Endodermal cell (in vitro differentiated cells): ENCODE results near the gene PDE4D. TPM values are rescaled to one million over a fixed set of nuclear protein-coding genes. Genes with fewer than 3 reads are reported as not detected.

Source experiments
- DNase-seq: peaks from one replicate; pipeline ENCODE4 v3.0.0-alpha.2; 2017
- H3K27ac ChIP-seq: 2 replicates; pipeline ENCODE4 v1.5.1; 2013; ENCODE audit warnings: mild to moderate bottlenecking, low read depth, low read length, moderate library complexity
- H3K27me3 ChIP-seq: 2 replicates; pipeline ENCODE4 v1.6.1; 2013; ENCODE audit warnings: mild to moderate bottlenecking, low read length, moderate library complexity; ENCODE audit not compliant: insufficient read depth, control insufficient read depth, poor library complexity, severe bottlenecking
- H3K36me3 ChIP-seq: 2 replicates; pipeline ENCODE4 v1.7.0; 2013; ENCODE audit warnings: mild to moderate bottlenecking, low read length, moderate library complexity; ENCODE audit not compliant: control insufficient read depth, insufficient read depth
- H3K4me1 ChIP-seq: one replicate; pipeline ENCODE4 v1.7.0; 2013; ENCODE audit warnings: low read length; ENCODE audit not compliant: control insufficient read depth, insufficient read depth
- H3K4me3 ChIP-seq: 2 replicates; pipeline ENCODE4 v1.5.1; 2013; ENCODE audit warnings: mild to moderate bottlenecking, low read length, moderate library complexity
- H3K9ac ChIP-seq: 2 replicates; pipeline ENCODE4 v1.6.1; 2013; ENCODE audit warnings: mild to moderate bottlenecking, low read length, moderate library complexity; ENCODE audit not compliant: poor library complexity, severe bottlenecking; ENCODE audit errors: extremely low read depth
- H3K9me3 ChIP-seq: 2 replicates; pipeline ENCODE4 v1.6.1; 2013; ENCODE audit warnings: mild to moderate bottlenecking, low read length, moderate library complexity; ENCODE audit not compliant: control insufficient read depth
- H3K27ac Mint-ChIP-seq: 2 replicates; pipeline ENCODE4 v1.8.0; 2020; ENCODE audit warnings: mixed read lengths
- H3K27me3 Mint-ChIP-seq: 2 replicates; pipeline ENCODE4 v1.8.0; 2021; ENCODE audit warnings: mild to moderate bottlenecking, mixed read lengths; ENCODE audit not compliant: insufficient read depth
- H3K36me3 Mint-ChIP-seq: 2 replicates; pipeline ENCODE4 v1.8.0; 2020; ENCODE audit warnings: low read depth, mixed read lengths
- H3K4me1 Mint-ChIP-seq: 2 replicates; pipeline ENCODE4 v1.8.0; 2020; ENCODE audit warnings: mixed read lengths
- H3K4me3 Mint-ChIP-seq: 2 replicates; pipeline ENCODE4 v1.8.0; 2020; ENCODE audit warnings: mild to moderate bottlenecking, moderate library complexity, mixed read lengths
- H3K9me3 Mint-ChIP-seq: 2 replicates; pipeline ENCODE4 v1.8.0; 2020; ENCODE audit warnings: mild to moderate bottlenecking, mixed read lengths
- WGBS, 2 experiments: methylation state at CpG; one replicate each; pipeline versions ENCODE4 v1.1.5 to v1.1.7; 2013; ENCODE audit warnings: missing lambda C conversion rate in 2 of 2, mixed read lengths in 1 of 2; ENCODE audit not compliant: insufficient coverage in 1 of 2, insufficient read length in 1 of 2; 5-methylcytosine and 5-hydroxymethylcytosine counted together
- total RNA-seq, 2 donors: library from RNA; stranded (reverse); fragmentation: NEBNext Ultra II Directional in 1 of 2; extraction: Animal tissue kit (Norgen Biotek cat#: 25700) in 1 of 2; gene quantifications; 2 replicates in 1 of 2; 3 replicates in 1 of 2; pipeline ENCODE4 v1.2.1, GENCODE V29; 2021
- TF ChIP-seq, protein P1 (sequence below): fragments of 200-600 bp; sonication (generic); conservative IDR thresholded peaks from 2 replicates; pipeline ENCODE4 v1.5.0; 2021; ENCODE audit warnings: antibody characterized with exemption, mild to moderate bottlenecking

PDE4D gene
- total RNA-seq, 2 donors from 2014 or later = 9.2 to 11.4 TPM

DNA sequence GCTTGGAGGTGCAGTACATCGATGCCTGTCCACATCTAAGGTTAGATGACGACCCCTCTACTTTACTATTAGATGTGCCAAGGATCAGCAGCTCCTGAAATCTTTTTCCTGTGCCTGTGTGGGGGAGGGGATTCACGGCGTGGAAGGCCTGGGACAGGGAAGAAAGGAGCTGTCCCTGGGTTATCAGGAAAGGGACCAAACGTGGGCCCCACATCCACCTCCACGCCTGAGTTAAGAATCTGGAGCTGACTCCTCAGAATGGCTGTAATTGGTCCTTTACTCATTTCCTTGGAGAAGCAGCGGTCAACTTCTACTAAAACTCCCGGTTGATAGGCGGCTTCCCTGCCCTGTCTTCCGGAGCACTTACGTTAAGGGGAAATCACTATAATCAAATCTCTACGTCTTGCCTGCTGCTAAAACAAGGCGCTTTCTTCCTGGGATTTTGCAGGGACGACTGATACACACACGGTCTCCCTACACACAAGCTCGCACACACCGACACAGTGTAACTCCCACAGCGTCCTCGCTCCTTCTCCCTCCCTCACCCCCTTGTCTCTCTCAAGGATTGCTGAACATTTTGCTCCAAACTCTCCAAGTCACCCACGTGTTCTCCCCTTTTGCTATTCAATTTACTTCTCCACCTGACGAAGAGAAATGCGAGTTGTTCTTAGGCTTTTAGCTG lies 1.4 kb downstream of the PDE4D start:
- peak overlapping the region; percentile 59 for H3K4me3 ChIP-seq
- TF ChIP-seq, protein P1, sequence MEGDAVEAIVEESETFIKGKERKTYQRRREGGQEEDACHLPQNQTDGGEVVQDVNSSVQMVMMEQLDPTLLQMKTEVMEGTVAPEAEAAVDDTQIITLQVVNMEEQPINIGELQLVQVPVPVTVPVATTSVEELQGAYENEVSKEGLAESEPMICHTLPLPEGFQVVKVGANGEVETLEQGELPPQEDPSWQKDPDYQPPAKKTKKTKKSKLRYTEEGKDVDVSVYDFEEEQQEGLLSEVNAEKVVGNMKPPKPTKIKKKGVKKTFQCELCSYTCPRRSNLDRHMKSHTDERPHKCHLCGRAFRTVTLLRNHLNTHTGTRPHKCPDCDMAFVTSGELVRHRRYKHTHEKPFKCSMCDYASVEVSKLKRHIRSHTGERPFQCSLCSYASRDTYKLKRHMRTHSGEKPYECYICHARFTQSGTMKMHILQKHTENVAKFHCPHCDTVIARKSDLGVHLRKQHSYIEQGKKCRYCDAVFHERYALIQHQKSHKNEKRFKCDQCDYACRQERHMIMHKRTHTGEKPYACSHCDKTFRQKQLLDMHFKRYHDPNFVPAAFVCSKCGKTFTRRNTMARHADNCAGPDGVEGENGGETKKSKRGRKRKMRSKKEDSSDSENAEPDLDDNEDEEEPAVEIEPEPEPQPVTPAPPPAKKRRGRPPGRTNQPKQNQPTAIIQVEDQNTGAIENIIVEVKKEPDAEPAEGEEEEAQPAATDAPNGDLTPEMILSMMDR = no peak
- H3K27me3 ChIP-seq = peaks cover 64% of the 10 kb centered on the region
- peaks cover 3% of the 10 kb centered on the region for H3K4me1 ChIP-seq
- no peaks in the 10 kb centered on the region for H3K9me3 ChIP-seq
- H3K36me3 ChIP-seq = no peaks in the 10 kb centered on the region
- Mint-ChIP-seq H3K4me3 (peak overlapping the region; percentile 56), H3K27ac (no peak overlapping the region), H3K36me3 (no peaks in the 10 kb centered on the region), H3K4me1 (peaks cover 11% of the 10 kb centered on the region), H3K9me3 (no peaks in the 10 kb centered on the region), H3K27me3 (peaks cover 72% of the 10 kb centered on the region)
- 13% methylated on average over 18 to 22 of the region's 22 CpGs for WGBS, 2 experiments
- no peak overlapping the region for H3K9ac ChIP-seq
- DNase-seq = peak; percentile 50
- no peak overlapping the region for H3K27ac ChIP-seq

DNA sequence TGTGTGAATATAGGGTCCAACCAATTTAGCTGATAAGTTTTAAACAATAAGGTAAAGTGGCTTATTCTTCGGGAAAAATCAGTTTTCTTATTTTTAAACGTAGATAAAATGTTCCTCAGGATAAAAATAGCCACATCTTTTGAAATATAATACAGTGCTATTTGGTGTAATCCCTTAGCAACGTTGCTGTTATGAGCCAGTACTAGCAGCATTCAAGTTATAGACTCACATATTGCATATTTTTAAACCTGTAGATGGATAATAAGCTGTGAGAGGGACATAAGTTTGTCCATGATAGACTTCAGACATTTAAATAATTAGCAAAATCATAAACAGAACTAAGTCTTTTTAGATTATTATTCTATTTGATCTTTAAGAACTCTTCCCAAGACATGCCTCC lies 6.3 kb downstream of the PDE4D start:
- TF ChIP-seq, protein P1 = no peak
- H3K27me3 Mint-ChIP-seq = peaks cover 27% of the 10 kb centered on the region
- H3K9me3 Mint-ChIP-seq = no peaks in the 10 kb centered on the region
- H3K4me3 Mint-ChIP-seq = no peak overlapping the region
- no peak overlapping the region for H3K27ac Mint-ChIP-seq
- no peaks in the 10 kb centered on the region for H3K36me3 Mint-ChIP-seq
- WGBS, 2 experiments = 84% methylated on average over 3 of the region's 3 CpGs; no CpG with 5 or more reads in 1 of the 2 experiments
- Histone ChIP-seq H3K27me3 (peaks cover 23% of the 10 kb centered on the region), H3K9me3 (no peaks in the 10 kb centered on the region), H3K4me3 (no peak overlapping the region), H3K4me1 (peaks cover 3% of the 10 kb centered on the region), H3K9ac (no peak overlapping the region), H3K27ac (no peak overlapping the region), H3K36me3 (no peaks in the 10 kb centered on the region)
- no peak for DNase-seq
- peaks cover 7% of the 10 kb centered on the region for H3K4me1 Mint-ChIP-seq

DNA sequence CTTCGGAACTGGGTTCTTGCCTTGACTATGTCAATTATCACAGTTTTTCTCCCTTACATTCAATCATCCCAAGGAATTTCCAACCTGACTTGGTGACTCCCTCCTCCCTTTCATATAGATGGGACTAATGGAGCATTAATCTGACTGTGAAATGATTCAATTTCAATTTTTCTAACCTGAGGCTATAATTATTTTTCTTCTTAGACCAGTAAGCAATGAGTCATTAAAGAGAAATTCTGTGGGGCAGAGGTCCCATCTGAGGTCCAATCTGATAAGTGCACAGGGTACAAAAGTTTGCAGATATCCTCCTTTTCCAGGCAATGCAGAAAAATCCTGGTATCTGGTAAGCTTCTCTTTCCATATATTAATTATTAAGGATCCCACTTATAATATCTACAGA lies 18.9 kb downstream of the PDE4D start:
- no peak for DNase-seq
- Histone ChIP-seq H3K27me3 (no peaks in the 10 kb centered on the region), H3K9me3 (no peaks in the 10 kb centered on the region), H3K9ac (no peak overlapping the region), H3K36me3 (no peaks in the 10 kb centered on the region), H3K4me3 (no peak overlapping the region), H3K4me1 (no peaks in the 10 kb centered on the region), H3K27ac (no peak overlapping the region)
- Mint-ChIP-seq H3K36me3 (no peaks in the 10 kb centered on the region), H3K9me3 (no peaks in the 10 kb centered on the region), H3K4me1 (peaks cover under 1% of the 10 kb centered on the region), H3K27ac (no peak overlapping the region), H3K27me3 (no peaks in the 10 kb centered on the region), H3K4me3 (no peak overlapping the region)
- 93 to 100% methylated on average over 1 of the region's 1 CpG for WGBS, 2 experiments
- TF ChIP-seq, protein P1 = no peak
